ENCODE measurements around the gene GCNT1.
"Not testable (repeated sequence)": the region's sequence is repeated elsewhere in the genome, so short reads cannot be mapped to it uniquely, and the experiment has no call there.

The GCNT1 gene

GRCh38 chr9:76458903-76459693, at the start of gene GCNT1:
TSS of gene GCNT1 (plus strand) at chr9:76459182. CDS start at chr9:76502382, 43,200 bp downstream.
- DNase-seq (ENCODE audit: low read depth in 3 of 3) = peak; percentile 81 to 87 (median 87)

GRCh38 chr9:76412638-76413037, 46.3 kb upstream of the GCNT1 start:
- DNase-seq (ENCODE audit: low read depth in 3 of 3) = no peak

GRCh38 chr9:76413658-76414057, 45.3 kb upstream of the GCNT1 start:
- DNase-seq (ENCODE audit: low read depth in 3 of 3) = no peak

- DNase-seq (ENCODE audit: low read depth in 3 of 3) = no peak
Observed at GRCh38 chr9:76414661-76415060, 44.3 kb upstream of the GCNT1 start.

- DNase-seq (ENCODE audit: low read depth in 3 of 3) = no peak
Observed at GRCh38 chr9:76415154-76415553, 43.8 kb upstream of the GCNT1 start.

- no peak for DNase-seq (ENCODE audit: low read depth in 3 of 3)
Observed at GRCh38 chr9:76415731-76416130, 43.3 kb upstream of the GCNT1 start.

- no peak for DNase-seq (ENCODE audit: low read depth in 3 of 3)
Observed at GRCh38 chr9:76417394-76417793, 41.6 kb upstream of the GCNT1 start.

GRCh38 chr9:76419782-76420380, 39.1 kb upstream of the GCNT1 start:
- no peak for DNase-seq (ENCODE audit: low read depth in 3 of 3)

GRCh38 chr9:76423216-76424177, 35.5 kb upstream of the GCNT1 start:
- DNase-seq (ENCODE audit: low read depth in 3 of 3) = no peak

GRCh38 chr9:76424491-76424890, 34.5 kb upstream of the GCNT1 start:
- DNase-seq (ENCODE audit: low read depth in 3 of 3) = no peak

GRCh38 chr9:76425677-76426453, 33.1 kb upstream of the GCNT1 start:
- no peak for DNase-seq (ENCODE audit: low read depth in 3 of 3)

- DNase-seq (ENCODE audit: low read depth in 3 of 3) = no peak
Observed at GRCh38 chr9:76426807-76427419, 32.1 kb upstream of the GCNT1 start.

- no peak for DNase-seq (ENCODE audit: low read depth in 3 of 3)
Observed at GRCh38 chr9:76431601-76432000, 27.4 kb upstream of the GCNT1 start.

- DNase-seq (ENCODE audit: low read depth in 3 of 3) = no peak
Observed at GRCh38 chr9:76433406-76433805, 25.6 kb upstream of the GCNT1 start.

- DNase-seq (ENCODE audit: low read depth in 3 of 3) = no peak
Observed at GRCh38 chr9:76433836-76434235, 25.1 kb upstream of the GCNT1 start.

- DNase-seq (ENCODE audit: low read depth in 3 of 3) = not testable (repeated sequence)
Observed at GRCh38 chr9:76434897-76435296, 24.1 kb upstream of the GCNT1 start.

- DNase-seq (ENCODE audit: low read depth in 3 of 3) = not testable (repeated sequence)
Observed at GRCh38 chr9:76437017-76437699, 21.8 kb upstream of the GCNT1 start.

GRCh38 chr9:76438841-76439588, 20.0 kb upstream of the GCNT1 start:
- no peak for DNase-seq (ENCODE audit: low read depth in 3 of 3)

GRCh38 chr9:76441551-76442322, 17.2 kb upstream of the GCNT1 start:
- DNase-seq (ENCODE audit: low read depth in 3 of 3) = no peak
